HepG2 (cell line): Measurements from ENCODE around the gene PRKCZ. TPM values are rescaled to one million over a fixed set of nuclear protein-coding genes. Genes with fewer than 3 reads are reported as not detected.

Experiments used
- CEBPB ChIP-seq: IDR thresholded peaks from 2 replicates; pipeline ENCODE4 v1.6.1; 2011; ENCODE audit warnings: low read depth, low read length, improper control_type of control experiment, borderline replicate concordance
- CEBPG ChIP-seq: IDR thresholded peaks from 2 replicates; pipeline ENCODE4 v1.6.1; 2016
- ELF3 ChIP-seq: IDR thresholded peaks from 2 replicates; pipeline ENCODE4 v1.6.1; 2016; ENCODE audit warnings: missing genetic modification reagents, missing compliant biosample characterization
- ELF4 ChIP-seq: sonication (generic); formaldehyde crosslinking; IDR thresholded peaks from 2 replicates; pipeline ENCODE4 v1.5.0; 2020; ENCODE audit warnings: missing genetic modification reagents, mild to moderate bottlenecking, moderate library complexity, borderline replicate concordance
- GTF3A ChIP-seq: sonication (generic); formaldehyde crosslinking; conservative IDR thresholded peaks from 2 replicates; pipeline ENCODE4 v1.4.0; 2020; ENCODE audit warnings: mild to moderate bottlenecking, missing genetic modification reagents
- HIVEP1 ChIP-seq: sonication (generic); formaldehyde crosslinking; IDR thresholded peaks from 2 replicates; pipeline ENCODE4 v1.4.0; 2020; ENCODE audit warnings: mild to moderate bottlenecking, missing genetic modification reagents
- MYNN ChIP-seq: sonication (generic); formaldehyde crosslinking; IDR thresholded peaks from 2 replicates; pipeline ENCODE4 v1.4.0; 2020; ENCODE audit warnings: mild to moderate bottlenecking, low read depth, missing genetic modification reagents
- RBFOX2 ChIP-seq: fragments of 200-400 bp; formaldehyde crosslinking; IDR thresholded peaks from 2 replicates; pipeline ENCODE4 v1.6.1; 2017; ENCODE audit warnings: low read depth, mild to moderate bottlenecking, low read length
- REPIN1 ChIP-seq: sonication (generic); formaldehyde crosslinking; IDR thresholded peaks from 2 replicates; pipeline ENCODE4 v1.8.0; 2022; ENCODE audit warnings: missing genetic modification reagents, low read depth, mild to moderate bottlenecking, borderline replicate concordance
- ZNF790 ChIP-seq: sonication (generic); formaldehyde crosslinking; IDR thresholded peaks from 2 replicates; pipeline ENCODE4 v1.8.0; 2022; ENCODE audit warnings: missing genetic modification reagents, mild to moderate bottlenecking, borderline replicate concordance
- ZSCAN31 ChIP-seq: sonication (generic); formaldehyde crosslinking; IDR thresholded peaks from 2 replicates; pipeline ENCODE4 v1.5.0; 2020; ENCODE audit warnings: low read depth, mild to moderate bottlenecking, missing genetic modification reagents
- polyA plus RNA-seq, 8 experiments: library from polyadenylated mRNA; depleted of rRNA in 3 of 8; stranded (reverse) in 7 of 8; unstranded in 1 of 8; fragments of >200 nt; fragmentation: Illumina TruSeq in 4 of 8; extraction: Trizol in 4 of 8; gene quantifications; 2 replicates each; pipeline versions ENCODE4 v1.2.1 to v1.2.3, GENCODE V29; 2011 to 2016; ENCODE audit warnings: low read depth in 4 of 8, missing spikeins in 1 of 8, mixed read lengths in 1 of 8; ENCODE audit not compliant: insufficient read depth in 1 of 8
- total RNA-seq, 5 experiments: library from RNA; depleted of rRNA; stranded (reverse); fragments of >200 nt; fragmentation: Illumina TruSeq; extraction: Trizol; gene quantifications; 2 replicates each; pipeline ENCODE4 v1.2.3, GENCODE V29; 2016; ENCODE audit warnings: low read depth in 1 of 5
- TF ChIP-seq, protein P1 (sequence below): IDR thresholded peaks from 2 replicates; pipeline ENCODE4 v1.6.1; 2016; ENCODE audit warnings: low read depth, missing genetic modification reagents, missing compliant biosample characterization
- TF ChIP-seq, protein P2 (sequence below): sonication (generic); formaldehyde crosslinking; IDR thresholded peaks from 2 replicates; pipeline ENCODE4 v1.8.0; 2022; ENCODE audit warnings: missing genetic modification reagents, mild to moderate bottlenecking, inconsistent platforms, borderline replicate concordance
- TF ChIP-seq, protein P3 (sequence below): sonication (generic); formaldehyde crosslinking; IDR thresholded peaks from 2 replicates; pipeline ENCODE4 v1.4.0; 2020; ENCODE audit warnings: missing genetic modification reagents
- TF ChIP-seq, protein P4 (sequence below): sonication (generic); formaldehyde crosslinking; IDR thresholded peaks from 2 replicates; pipeline ENCODE4 v1.8.1; 2023; ENCODE audit warnings: missing genetic modification reagents, mild to moderate bottlenecking, borderline replicate concordance
- TF ChIP-seq, protein P5 (sequence below): sonication (generic); formaldehyde crosslinking; IDR thresholded peaks from 2 replicates; pipeline ENCODE4 v1.8.0; 2022; ENCODE audit warnings: low read depth, missing genetic modification reagents

Gene PRKCZ
- total and polyA plus RNA-seq, 2 of the 13 experiments (the other 11 are each of a cell fraction or from before 2014, with no cell fraction given), result 34.7 to 85.2 TPM

DNA sequence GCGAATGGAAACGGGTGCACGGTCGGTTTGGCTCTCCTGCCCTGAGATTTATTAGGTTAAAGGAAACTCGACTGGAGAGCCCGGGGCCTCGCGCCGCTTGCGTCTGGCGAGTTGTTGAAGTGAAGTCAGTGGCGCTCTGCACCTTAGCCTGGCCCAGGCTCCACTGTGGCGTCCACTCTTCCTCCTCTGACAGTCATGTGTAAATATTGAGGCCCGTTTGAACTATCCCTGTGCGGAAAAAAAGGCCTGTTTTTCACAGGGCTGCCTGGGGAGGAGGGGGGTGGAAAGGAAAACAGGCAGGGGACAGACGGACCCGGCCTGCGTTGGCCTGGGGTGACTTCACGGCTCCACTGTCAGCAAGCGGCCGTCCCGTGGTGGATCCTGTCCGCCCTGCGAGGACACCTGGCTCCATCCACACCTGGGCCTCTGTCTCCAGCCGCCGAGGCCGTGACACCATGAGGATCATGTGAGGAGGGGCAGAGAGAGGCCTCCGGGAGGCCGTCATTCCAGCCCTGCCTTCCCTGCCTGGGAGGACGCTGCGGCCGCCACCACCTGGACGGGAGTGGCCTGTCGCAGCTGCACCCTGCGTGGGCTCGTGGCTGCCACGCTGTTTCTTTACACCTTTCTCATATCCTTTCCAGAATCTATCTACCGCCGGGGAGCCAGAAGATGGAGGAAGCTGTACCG is 84.6 kb downstream of the PRKCZ start (continued):
- TF ChIP-seq REPIN1 (CRISPR knock-in tag) (peak; percentile 77; the same call in 1 of the 2 replicates), MYNN (CRISPR knock-in tag) (peak; percentile 42; the same call in 1 of the 2 replicates), ELF3 (CRISPR knock-in tag) (peak; percentile 96), CEBPG (CRISPR knock-in tag) (no peak), ELF4 (CRISPR knock-in tag) (no peak), ZNF790 (CRISPR knock-in tag) (0 out of 2 replicates have a peak, but pooled peaks have one; percentile 77), CEBPB (no peak), HIVEP1 (0 out of 2 replicates have a peak, but pooled peaks have one; percentile 27), RBFOX2 (peak; percentile 76), ZSCAN31 (no peak), GTF3A (no peak)
- TF ChIP-seq, protein P1, sequence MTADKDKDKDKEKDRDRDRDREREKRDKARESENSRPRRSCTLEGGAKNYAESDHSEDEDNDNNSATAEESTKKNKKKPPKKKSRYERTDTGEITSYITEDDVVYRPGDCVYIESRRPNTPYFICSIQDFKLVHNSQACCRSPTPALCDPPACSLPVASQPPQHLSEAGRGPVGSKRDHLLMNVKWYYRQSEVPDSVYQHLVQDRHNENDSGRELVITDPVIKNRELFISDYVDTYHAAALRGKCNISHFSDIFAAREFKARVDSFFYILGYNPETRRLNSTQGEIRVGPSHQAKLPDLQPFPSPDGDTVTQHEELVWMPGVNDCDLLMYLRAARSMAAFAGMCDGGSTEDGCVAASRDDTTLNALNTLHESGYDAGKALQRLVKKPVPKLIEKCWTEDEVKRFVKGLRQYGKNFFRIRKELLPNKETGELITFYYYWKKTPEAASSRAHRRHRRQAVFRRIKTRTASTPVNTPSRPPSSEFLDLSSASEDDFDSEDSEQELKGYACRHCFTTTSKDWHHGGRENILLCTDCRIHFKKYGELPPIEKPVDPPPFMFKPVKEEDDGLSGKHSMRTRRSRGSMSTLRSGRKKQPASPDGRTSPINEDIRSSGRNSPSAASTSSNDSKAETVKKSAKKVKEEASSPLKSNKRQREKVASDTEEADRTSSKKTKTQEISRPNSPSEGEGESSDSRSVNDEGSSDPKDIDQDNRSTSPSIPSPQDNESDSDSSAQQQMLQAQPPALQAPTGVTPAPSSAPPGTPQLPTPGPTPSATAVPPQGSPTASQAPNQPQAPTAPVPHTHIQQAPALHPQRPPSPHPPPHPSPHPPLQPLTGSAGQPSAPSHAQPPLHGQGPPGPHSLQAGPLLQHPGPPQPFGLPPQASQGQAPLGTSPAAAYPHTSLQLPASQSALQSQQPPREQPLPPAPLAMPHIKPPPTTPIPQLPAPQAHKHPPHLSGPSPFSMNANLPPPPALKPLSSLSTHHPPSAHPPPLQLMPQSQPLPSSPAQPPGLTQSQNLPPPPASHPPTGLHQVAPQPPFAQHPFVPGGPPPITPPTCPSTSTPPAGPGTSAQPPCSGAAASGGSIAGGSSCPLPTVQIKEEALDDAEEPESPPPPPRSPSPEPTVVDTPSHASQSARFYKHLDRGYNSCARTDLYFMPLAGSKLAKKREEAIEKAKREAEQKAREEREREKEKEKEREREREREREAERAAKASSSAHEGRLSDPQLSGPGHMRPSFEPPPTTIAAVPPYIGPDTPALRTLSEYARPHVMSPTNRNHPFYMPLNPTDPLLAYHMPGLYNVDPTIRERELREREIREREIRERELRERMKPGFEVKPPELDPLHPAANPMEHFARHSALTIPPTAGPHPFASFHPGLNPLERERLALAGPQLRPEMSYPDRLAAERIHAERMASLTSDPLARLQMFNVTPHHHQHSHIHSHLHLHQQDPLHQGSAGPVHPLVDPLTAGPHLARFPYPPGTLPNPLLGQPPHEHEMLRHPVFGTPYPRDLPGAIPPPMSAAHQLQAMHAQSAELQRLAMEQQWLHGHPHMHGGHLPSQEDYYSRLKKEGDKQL, result 0 out of 2 replicates have a peak, but pooled peaks have one; percentile 29
- TF ChIP-seq, protein P2, sequence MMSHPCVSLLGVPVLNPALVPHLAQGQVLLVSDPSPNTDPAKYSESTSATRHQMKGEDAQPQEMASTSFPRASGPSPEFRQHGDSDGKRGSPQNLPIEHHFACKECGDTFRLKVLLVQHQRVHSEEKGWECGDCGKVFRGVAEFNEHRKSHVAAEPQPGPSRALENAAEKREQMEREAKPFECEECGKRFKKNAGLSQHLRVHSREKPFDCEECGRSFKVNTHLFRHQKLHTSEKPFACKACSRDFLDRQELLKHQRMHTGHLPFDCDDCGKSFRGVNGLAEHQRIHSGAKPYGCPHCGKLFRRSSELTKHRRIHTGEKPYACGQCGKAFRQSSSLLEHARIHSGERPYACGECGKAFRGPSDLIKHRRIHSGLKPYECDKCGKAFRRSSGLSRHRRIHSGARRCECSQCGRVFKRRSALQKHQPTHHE, result no peak; the same call in 1 of the 2 replicates
- TF ChIP-seq, protein P3, sequence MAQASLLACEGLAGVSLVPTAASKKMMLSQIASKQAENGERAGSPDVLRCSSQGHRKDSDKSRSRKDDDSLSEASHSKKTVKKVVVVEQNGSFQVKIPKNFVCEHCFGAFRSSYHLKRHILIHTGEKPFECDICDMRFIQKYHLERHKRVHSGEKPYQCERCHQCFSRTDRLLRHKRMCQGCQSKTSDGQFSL, result no peak; the same call in 1 of the 2 replicates
- TF ChIP-seq, protein P4, sequence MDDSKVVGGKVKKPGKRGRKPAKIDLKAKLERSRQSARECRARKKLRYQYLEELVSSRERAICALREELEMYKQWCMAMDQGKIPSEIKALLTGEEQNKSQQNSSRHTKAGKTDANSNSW (CRISPR knock-in tag), result peak; percentile 75; the same call in 1 of the 2 replicates
- TF ChIP-seq, protein P5, sequence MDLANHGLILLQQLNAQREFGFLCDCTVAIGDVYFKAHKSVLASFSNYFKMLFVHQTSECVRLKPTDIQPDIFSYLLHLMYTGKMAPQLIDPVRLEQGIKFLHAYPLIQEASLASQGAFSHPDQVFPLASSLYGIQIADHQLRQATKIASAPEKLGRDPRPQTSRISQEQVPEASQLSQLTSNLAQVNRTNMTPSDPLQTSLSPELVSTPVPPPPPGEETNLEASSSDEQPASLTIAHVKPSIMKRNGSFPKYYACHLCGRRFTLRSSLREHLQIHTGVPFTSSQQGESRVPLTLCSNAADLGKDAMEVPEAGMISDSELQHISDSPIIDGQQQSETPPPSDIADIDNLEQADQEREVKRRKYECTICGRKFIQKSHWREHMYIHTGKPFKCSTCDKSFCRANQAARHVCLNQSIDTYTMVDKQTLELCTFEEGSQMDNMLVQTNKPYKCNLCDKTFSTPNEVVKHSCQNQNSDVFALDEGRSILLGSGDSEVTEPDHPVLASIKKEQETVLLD (CRISPR knock-in tag), result no peak
